Stimulated activated CD8-positive, alpha-beta memory T cell treated with anti-CD3 and anti-CD28 coated beads, Interleukin-4, amount 100 ng/mL, for 48 hours (primary cell): Measurements from ENCODE around the gene NOVA2.
A peak's percentile ranks its signal among the peaks of the same experiment; 100 is the strongest.
"Not testable (repeated sequence)": the region's sequence is repeated elsewhere in the genome, so short reads cannot be mapped to it uniquely, and the experiment has no call there.

Source experiments
- DNase-seq: peaks from one replicate; pipeline ENCODE4 v3.0.0-alpha.2; 2020

The NOVA2 gene

GRCh38 chr19:45920458-45920857 lies 53.2 kb downstream of the NOVA2 start:
- no peak for DNase-seq

- no peak for DNase-seq
Observed at GRCh38 chr19:45919678-45920077, 54.0 kb downstream of the NOVA2 start.

DNA sequence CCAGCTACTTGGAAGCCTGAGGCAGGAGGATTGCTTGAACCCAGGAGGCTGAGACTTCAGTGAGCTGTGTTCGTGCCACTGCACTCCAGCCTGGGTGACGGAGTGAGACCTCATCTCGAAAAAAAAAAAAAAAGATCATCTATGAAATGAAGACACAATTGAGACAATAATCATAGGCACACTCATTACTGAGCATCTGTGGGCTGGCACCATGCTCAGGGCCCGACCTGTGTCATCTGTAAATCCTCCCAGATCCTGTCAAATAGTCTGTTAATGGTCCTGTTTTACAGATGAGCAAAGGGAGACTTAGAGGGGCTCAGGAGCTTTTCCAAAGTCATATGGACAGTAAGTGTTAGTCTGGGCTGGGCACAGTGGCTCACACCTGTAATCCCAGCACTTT lies 54.9 kb downstream of the NOVA2 start:
- no peak for DNase-seq

DNA sequence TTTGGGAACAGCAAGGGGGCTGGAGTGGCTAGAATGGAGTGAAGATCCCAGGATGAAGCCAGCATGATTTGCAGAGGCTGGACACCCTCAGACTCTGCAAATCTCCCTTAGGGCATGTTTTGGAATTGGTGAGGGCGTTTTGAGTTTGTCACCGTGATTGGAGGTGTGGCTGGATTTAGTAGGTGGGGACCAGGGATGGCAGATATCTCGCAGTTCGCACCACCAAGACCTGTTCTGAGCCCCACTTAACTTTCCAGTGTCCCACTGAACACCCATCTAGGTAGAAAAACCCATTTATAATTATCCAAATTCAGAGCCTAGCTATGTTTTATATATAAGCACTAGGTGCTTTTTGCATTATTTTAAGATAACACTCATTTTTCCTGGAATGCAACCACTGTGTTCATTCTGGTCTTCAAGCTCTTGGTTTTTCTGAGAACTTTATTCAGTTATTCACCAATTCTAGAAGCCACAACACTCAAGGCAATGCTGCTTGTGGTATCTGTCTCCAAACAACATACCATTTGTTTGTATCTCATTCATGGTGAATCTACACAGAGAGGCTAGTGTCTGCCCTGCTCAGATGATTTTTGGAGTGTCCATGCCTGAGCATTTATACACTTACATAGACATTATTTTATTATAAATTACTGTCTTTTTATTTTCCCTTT lies 56.1 kb downstream of the NOVA2 start:
- DNase-seq = no peak

DNA sequence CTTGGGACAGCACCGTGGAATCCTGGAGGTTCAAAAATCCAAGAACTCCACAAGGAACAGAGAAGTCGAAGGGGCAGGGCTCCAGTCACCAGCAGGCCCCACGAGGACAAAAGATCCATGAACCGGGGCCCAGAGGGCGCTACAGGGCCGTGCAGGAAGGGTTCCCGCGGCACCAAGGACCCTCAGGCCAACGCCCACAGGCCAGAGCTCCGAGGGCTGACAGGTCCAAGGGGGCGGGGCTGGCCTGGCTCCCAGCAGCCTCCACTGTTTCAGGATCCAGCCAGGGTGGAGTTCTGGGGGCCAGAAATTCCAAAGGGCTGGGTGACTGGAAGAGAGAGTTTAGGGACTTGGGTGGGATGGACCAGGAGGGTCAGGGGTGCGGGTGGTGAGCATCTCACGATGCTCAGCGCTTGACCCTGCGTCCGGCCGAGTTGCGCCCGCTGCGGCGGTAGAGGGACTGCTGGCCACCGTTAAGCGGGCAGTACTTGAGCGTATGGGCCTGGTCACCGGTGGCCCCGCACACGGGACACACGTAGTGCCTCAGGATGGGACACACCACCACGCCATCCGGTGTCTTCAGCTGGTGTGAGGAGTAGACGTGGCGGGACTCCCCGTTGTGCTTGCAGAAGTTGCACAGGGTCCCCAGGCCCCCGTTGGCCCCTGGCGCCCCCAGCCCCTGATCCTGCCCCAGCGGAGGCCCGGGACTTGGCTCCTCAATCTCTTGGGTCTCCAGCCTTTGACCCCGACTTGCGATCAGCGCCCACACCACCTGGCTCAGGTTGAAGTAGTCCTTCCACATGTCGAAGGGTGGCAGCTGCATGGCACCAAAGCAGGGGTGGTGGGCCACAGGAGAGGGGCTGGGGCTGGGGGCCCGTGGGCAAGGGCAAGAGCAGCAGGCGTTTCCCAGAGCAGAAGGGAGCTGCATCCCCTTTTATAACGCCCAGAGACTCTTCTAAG lies 59.5 kb downstream of the NOVA2 start, which contains the start of gene NANOS2:
NANOS2 (minus strand) TSS at position 905 of the 957 bp plus-strand sequence; CDS start at position 820, 85 bp downstream.
- peak; percentile 42 for DNase-seq

- DNase-seq = no peak
Observed at GRCh38 chr19:45911291-45911690, 62.4 kb downstream of the NOVA2 start.

- no peak for DNase-seq
Observed at GRCh38 chr19:45908956-45909355, 64.7 kb downstream of the NOVA2 start.

DNA sequence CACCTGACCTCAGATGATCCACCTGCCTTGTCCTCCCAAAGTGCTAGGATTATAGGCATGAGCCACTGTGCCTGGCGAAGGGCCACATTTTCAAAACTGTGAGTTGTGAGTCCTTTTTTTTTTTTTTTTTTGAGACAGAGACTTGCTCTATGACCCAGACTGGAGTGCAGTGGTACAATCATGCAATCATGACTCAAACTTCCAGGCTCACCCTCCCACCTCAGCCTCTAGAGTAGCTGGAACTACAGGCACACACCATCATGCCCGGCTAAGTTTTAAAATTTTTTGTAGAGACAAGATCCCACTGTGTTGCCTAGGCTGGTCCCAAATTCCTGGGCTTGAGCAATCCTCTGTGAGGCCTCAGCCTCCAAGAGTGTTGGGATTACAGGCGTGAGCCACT lies 67.4 kb downstream of the NOVA2 start:
- DNase-seq = no peak

DNA sequence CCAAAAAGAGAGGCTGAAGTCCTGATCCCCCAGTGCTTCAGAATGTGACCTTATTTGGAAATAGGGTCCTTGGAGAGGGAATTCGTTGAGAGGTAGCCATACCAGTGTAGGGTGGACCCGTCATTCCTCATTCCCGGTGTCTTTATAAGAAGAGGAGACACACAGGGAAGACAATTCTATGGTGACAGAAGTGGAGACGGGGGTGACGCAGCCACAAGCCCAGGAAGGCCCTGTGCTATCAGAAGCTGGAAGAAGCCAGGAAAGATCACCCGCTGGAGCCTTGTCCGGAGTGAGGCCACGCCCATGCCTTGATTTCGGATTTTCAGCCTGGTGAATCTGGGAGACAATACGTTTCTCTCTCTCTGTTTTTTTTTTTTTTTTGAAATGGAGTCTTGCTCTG lies 68.7 kb downstream of the NOVA2 start:
- DNase-seq = no peak

DNA sequence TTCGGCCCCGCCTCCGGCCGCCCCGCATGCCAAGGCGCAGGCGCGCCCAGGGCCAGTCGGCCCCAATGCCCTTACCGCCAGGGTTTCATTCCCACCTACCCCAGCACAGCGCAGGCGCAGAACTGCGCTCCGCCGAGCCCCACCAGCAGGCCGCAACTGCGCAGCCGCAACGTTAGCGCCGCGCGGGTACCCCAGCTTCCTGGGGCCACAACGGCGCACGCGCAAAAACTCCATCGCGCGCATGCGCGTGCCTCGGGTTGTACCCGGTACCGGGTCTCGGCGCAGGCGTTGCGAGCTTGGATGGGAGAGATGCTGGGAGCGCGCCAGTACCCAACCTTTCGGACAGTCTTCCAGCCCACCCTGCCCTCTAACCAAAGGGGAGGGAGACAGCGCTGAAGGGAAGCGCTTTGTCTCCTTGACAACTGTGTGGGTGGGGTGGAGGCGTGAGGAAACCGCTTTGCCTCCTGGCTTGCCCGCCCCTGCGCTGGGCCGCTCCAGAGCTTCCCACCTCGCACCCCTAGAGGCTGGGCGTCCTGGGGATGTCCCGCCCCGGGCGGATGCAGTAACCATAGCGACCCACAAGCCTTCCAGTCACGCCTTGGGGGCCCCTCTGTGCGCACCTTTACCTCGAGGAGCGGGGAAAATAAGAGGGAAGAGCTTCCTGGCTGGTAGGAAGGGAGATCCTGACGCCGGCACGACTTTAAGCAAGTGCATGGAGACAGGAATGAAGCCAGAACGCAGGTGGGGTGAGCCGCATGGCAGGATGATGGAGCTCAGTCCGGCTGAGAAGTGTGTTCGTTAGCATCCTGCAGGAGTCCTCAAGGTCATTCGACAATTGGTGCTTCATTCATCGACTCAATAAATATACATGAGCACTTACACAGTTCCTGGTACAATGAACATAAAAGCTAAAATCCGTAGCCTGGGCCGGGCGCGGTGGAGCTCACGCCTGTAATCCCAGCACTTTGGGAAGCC lies 70.7 kb downstream of the NOVA2 start:
- DNase-seq = peak; percentile 99

DNA sequence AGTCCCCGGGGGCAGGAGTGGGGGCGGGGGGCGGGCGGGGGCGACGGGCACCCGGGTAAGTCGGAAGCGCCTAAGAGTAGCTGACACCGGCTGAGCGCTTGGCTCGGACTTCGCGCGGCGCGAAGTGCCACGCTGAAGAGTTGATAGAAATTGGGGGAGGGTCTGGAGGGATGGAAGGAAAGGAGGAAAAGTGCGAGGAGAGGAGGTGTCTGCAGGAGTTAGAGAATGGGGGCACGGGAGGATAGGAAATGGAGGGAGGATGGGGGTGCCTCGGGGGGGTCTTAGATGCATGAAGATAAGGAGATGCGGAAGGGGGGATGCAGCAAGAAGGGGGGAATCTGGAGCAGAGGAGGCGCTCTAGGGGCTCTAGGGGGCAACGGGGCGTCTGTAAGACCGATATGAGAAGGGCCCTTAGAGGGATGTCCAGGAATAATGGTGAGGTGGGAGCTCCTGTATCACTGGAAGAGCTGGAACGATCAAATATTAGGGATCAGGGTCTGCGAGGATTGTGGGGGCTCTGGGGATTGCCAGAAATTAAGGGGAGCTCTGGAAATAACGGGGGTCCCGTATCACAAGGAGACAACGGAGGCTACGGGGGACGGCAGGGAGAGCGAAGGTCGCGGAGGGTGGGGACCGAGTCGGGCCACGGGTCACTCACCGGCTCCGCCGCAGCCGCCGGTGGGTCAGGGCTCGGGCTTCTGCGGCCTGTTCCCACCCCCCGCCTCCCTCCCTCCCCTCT lies 71.6 kb downstream of the NOVA2 start, which contains the start of gene MYPOP:
MYPOP (minus strand) TSS at position 702 of the 739 bp plus-strand sequence. CDS start 840 bp downstream, outside the sequence.
- no peak for DNase-seq

DNA sequence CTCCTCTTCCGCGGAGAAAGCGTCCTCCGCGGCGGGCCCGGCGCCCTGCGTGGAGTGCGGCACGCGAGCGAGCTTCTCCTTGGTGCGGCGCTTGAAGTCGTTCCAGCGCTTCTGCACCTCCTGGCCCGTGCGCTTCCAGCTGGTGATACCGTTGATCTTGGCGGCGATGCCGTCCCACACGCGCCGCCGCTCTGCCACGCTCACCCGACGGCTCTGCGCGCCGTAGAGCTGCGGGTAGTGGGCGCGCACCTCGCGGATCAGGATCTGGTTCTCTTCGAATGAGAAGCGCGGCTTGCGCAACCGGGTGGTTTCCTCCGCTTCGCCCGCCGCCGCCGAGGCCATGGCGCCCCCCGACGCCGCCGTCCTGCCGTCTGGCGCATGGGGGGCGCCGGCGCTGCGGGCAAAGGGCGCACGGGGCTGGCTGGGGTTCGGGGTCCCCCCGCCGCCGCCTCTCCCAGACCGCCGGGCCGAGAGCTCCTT lies 72.2 kb downstream of the NOVA2 start:
- DNase-seq = peak; percentile 61

- DNase-seq = no peak
Observed at GRCh38 chr19:45900738-45901431, 72.8 kb downstream of the NOVA2 start.

DNA sequence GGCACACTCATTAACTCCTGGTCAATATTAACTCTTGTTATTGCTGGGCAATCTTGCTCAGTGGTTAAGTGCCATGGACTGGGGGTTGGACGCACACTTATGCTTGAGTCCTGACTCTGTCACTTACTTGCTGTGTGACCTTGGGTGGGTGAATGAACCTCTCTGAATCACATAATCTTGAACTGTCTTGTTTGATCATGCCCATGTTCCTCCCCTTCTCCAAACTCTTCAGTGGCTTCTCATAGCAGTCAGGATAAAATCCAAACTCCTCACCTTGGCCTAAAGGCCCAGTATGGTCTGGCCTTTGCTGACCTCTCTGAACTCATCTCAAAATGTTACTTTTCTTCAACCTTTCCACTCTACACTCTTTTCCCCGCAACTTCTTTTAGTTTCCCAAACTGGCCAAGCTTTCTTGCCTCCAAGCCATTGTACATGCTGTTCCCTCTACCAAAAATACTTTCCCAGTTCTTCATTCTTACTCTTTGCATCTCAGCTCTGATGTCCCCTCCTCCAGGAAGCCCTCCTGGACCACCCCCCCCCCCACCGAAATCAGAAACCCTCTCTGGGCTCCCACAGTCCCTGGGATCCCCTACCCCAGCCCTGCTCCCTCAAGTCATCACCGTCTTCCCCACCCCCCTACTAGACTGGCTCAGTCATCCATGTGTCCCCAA lies 73.6 kb downstream of the NOVA2 start:
- DNase-seq = no peak

- no peak for DNase-seq
Observed at GRCh38 chr19:45899253-45899652, 74.4 kb downstream of the NOVA2 start.

- DNase-seq = no peak
Observed at GRCh38 chr19:45897261-45897812, 76.3 kb downstream of the NOVA2 start.

GRCh38 chr19:45895983-45896599 lies 77.6 kb downstream of the NOVA2 start:
- DNase-seq = not testable (repeated sequence)

DNA sequence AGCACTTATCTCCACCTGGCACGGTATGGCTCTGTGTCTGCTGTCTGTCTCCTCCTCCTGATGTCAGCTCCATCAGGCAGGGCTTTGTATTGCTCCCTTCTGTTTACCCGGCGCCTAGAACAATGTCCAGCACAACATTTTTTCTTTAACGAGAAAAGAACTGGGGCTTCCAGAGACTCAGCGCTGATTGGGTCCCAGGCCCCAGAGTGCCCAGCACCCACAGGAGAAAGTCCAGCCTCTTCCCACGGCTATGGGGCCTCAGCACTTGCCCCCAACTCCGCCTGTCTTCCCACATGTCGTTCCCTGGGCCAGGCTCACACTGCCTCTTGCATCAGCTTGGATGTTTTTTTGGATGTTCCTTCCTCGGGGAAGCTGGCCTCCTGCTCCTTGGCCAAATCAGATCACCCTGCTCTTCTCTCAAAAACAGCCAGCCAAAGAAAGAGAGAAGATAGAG lies 78.1 kb downstream of the NOVA2 start:
- no peak for DNase-seq

DNA sequence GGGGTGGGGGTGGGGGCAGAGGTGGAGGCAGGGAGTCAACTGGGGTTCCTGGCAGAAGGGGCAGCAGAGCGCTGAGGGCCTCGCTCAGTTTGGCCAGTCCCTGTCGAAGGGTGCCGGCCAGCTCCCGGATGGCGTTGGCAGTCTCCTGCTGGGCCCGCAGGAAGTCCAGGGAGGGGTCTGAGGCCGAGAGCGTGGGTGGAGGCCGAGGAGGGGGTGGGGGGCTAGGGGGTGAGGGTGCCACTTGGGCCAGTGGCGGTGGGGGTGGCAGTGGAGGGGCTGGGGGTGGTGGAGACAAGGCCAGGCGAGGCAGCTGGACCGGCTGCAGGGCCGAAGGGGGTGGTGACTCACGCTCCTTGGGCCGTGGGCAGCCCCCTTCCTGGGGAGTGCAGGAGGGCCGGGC lies 82.8 kb downstream of the NOVA2 start:
- no peak for DNase-seq
